OCI-LY7 (cell line): ENCODE data around the gene NFKB2.

Experiments used
- EZH2phosphoT487 ChIP-seq: fragments of 200-600 bp; sonication (generic); IDR thresholded peaks from 2 replicates; pipeline ENCODE4 v1.6.1; 2018; ENCODE audit warnings: low read depth, borderline replicate concordance, mild to moderate bottlenecking, mixed run types, antibody characterized with exemption, low read length, moderate library complexity, mixed read lengths
- TF ChIP-seq, protein P1 (sequence below): fragments of 200-600 bp; sonication (generic); conservative IDR thresholded peaks from 2 replicates; pipeline ENCODE4 v1.5.1; 2014; ENCODE audit warnings: mild to moderate bottlenecking, antibody characterized with exemption, low read length, moderate library complexity, mixed read lengths

GRCh38 chr10:102396317-102396650, 779 bp downstream of the NFKB2 start:
- TF ChIP-seq EZH2phosphoT487, result no peak
- TF ChIP-seq, protein P1, sequence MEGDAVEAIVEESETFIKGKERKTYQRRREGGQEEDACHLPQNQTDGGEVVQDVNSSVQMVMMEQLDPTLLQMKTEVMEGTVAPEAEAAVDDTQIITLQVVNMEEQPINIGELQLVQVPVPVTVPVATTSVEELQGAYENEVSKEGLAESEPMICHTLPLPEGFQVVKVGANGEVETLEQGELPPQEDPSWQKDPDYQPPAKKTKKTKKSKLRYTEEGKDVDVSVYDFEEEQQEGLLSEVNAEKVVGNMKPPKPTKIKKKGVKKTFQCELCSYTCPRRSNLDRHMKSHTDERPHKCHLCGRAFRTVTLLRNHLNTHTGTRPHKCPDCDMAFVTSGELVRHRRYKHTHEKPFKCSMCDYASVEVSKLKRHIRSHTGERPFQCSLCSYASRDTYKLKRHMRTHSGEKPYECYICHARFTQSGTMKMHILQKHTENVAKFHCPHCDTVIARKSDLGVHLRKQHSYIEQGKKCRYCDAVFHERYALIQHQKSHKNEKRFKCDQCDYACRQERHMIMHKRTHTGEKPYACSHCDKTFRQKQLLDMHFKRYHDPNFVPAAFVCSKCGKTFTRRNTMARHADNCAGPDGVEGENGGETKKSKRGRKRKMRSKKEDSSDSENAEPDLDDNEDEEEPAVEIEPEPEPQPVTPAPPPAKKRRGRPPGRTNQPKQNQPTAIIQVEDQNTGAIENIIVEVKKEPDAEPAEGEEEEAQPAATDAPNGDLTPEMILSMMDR, result no peak
